Measurements from ENCODE around the gene FSTL4.

FSTL4 gene

GRCh38 chr5:133203317-133204305 is 408.7 kb downstream of the FSTL4 start:
- no peak for DNase-seq

DNA sequence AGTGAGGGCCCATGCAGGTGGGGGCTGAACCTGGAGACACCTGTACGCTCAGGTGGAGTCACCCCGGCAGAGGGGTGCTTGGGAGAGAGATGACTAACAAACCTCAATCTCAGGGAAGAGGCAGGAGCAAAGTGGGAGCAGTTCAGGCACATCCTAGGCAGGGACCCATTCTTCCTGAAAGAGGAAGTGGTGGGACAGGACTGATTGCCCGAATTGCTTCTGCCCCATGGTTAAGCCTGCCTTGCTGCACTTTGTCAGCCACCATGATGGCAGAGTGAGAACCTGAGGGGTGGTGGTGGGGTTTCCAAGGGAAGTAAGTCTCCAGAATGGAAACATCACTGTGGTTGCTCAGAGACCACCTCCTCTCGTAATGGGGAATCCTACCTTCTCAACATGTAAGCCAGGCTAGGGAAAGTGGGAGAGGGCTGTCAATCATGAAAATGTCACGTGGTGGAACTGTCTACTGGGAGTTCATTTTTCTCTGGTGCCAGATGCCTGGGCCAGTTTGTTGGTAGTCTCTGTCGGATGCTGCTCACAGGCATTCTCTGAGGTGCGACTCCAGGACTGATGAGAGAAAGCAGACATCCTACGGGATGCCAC is 410.2 kb downstream of the FSTL4 start:
- DNase-seq, result no peak

DNA sequence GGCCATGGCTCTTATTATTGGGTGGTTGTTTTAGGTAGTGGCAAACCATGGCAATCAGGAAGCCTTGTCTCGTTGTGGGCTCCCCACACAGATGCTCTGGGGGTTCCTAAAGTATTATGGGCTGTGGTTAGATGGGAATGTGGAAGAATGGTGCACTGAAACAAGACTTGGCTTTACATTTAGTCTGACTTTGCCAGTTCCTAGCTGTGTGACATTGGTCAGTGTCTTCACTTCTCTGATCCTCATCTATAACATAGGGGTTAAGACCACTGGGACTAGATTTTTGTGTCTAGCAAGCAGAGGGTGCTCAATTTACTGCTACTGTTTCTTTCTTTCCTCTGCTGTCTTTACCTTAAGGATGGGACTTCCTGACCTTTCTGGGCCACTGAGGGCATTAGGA is 411.0 kb downstream of the FSTL4 start:
- no peak for DNase-seq

DNA sequence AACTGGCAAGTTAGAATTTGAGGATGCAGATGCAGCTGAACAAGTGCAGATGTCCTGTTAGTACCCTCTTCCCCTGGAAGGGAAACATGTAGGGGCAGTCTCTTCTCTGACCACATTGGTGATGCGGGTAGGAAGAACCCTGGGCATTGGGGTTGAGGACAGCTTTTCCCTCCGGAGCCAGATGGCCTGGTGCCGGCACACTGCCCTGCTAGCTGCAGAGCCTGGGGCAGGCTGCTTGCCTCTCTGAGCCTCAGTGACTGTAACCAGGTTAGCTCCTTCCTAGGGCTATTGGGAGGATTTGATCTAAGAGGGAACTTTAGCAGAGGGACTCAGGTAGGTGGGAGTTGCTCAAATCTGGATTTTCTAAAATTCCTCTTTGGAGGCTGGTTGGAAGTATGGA is 412.1 kb downstream of the FSTL4 start:
- DNase-seq, result no peak

DNA sequence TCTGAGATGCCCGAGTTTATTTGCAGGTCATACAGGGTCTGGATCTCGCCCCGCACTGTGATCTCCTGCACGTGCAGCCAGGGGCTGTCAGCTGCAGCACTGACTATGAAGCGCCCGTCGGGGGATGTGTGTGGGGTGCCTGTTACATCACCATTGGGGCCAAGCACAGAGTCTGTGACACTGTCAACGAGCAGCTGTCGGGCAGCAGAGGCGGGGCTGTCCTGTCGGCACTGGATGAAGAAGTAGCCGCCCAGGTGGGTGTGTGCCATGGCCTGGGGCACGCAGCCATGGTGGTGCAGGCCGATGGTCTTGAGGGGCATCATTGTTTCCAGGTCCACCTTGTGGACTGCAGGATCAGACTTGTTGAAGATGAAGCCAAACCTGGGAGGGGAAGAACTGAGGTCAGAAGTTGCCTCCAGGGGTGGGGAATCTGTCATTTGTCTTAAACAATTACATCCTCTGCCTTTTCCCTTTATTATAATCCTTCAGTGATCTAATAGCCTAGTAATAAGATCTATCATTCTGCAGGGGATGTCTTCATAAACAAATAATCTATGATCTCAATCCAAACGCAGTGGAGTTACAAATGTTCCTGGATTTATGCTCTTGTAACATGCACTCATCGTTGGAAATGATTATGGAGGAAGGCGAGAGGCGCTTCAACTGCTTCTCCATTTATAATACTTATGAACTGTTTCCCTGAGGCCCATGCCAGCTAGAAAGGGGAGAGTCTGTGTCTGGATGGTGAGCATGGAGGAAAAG is 412.7 kb downstream of the FSTL4 start:
- DNase-seq, result no peak

DNA sequence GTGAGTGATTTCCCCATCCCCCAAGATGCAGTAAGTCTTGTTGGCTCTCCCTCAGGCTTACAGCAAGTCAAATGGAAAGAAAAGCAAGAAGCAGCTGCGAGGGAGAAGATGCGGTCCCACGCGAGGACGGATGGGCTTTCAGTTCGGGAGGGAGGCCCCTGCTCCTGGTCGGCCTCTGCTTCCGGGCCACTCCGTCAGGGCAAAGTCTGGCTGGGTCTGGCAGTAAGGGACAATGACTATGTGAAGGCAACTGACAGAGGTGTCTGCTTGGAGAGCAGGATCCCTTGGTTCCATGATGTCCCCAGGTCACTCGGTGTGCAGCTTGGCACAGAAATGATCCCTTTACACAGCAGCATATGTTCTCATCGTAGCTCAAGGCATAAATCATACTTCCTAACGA is 413.8 kb downstream of the FSTL4 start:
- no peak for DNase-seq

GRCh38 chr5:133196441-133197085 is 415.8 kb downstream of the FSTL4 start:
- no peak for DNase-seq

GRCh38 chr5:133195250-133195649 is 417.1 kb downstream of the FSTL4 start:
- no peak for DNase-seq

- no peak for DNase-seq
These were observed 418.5 kb downstream of the FSTL4 start for GRCh38 chr5:133193794-133194193.

DNA sequence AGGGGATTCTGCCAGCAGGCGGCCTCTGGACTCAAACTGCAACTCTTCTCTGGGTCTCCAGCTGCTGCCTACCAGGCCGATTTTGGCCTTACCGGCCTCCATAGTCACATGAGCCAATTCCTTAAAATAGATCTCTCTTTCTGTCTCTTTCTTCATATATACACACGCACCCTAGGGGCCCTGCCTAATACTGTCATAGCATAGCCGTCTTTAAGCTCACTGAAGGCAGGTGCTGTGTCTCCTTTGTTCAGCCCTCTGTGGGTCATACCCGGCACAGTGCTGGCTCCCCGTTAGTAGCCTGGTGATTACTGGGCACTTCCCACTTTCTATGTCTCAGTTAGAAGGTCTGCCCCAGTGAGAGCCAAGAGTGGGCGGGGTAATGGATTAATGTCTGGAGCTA is 419.6 kb downstream of the FSTL4 start:
- DNase-seq, result no peak

GRCh38 chr5:133189881-133190280 is 422.5 kb downstream of the FSTL4 start:
- no peak for DNase-seq

DNA sequence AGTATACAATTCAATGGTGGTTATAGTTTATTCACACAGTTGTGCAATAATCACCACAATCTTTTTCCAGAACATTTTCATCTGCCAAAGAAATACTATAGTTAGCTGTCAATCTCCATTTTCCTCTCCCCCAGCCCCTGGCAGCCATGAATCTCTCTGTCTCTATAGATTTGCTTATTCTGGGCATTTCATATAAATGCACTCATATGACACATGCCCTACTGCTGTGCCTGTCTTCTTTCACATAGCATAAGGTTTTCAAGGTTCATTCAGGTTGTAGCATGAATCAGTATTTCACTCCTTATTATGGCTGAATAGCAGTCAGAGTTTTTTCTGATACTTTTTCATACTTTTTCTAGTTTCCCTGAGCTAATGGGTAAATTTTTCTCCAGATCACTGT is 432.9 kb downstream of the FSTL4 start:
- no peak for DNase-seq

DNA sequence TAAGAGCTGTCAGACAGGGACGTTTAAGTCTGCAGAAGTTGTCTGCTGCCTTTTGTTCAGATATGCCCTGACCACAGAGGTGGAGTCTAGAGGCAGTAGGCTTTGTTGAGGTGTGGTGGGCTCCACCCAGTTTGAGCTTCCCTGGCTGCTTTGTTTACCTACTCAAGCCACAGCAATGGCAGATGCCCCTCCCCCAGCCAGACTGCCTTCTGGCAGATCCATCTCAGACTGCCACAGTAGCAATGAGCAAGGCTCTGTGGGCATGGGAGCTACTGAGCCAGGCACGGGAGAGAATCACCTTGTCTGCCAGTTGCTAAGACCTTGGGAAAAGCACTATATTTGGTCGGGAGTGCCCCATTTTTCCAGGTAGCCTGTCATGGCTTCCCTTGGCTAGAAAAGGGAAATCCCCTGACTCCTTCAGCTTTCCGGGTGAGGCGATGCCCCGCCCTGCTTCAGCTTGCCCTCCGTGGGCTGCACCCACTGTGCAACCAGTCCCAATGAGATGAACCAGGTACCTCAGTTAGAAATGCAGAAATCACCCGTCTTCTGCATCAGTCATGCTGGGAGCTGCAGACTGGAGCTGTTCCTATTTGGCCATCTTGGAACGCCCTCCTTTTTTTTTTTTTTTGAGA is 441.5 kb downstream of the FSTL4 start:
- DNase-seq, result peak; percentile 58

GRCh38 chr5:133164759-133165158 is 447.6 kb downstream of the FSTL4 start:
- DNase-seq, result no peak

GRCh38 chr5:133163839-133164238 is 448.5 kb downstream of the FSTL4 start:
- no peak for DNase-seq

DNA sequence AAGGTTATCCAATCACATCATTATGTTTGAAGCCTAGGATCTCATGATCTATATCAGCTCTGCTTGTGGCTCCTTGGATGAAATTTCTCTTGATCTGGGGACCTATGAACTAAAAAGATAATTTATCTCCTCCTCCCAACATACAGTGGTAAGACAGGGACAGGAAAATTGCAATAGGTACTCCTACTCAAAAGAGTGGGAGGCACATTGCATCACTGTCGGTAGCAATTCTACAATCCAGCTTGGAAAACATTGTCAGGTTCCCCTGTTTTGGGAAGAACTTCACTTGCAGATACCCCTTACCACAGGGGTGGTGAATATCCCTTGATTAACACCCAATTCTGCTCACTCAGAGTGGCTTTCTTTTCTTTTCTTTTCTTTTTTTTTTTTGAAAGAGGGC is 452.8 kb downstream of the FSTL4 start:
- no peak for DNase-seq

GRCh38 chr5:133155326-133155969 is 456.9 kb downstream of the FSTL4 start:
- no peak for DNase-seq

DNA sequence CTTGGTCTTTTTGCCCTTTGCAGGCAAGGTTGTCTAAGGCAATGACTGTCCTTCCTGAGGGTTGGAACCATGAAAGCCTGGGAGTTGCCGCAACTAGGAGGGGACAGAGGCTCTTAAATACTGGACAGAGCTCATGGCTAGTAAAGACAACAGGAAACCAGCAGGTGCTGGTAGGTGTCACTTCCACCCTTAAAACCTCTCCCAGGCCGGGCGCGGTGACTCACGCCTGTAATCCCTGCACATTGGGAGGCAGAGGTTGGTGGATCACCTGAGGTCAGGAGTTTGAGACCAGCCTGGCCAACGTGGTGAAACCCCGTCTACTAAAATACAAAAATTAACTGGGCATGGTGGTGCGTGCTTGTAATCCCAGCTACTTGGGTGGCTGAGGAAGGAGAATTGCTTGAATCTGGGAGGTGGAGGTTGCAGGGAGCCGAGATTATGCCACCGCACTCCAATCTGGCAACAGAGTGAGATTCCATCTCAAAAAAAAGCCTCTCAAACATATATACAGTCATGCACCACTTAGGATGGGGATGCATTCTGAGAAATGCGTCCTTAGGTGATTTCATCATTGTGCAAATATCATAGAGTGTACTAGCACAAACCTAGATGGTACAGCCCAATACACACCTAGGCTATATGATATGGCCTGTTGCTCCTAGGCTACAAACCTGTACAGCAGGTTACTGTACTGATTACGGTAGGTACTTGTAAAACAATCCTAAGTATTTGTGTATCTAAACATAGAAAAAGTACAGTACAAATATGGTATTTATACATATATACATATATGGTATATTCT is 457.9 kb downstream of the FSTL4 start:
- no peak for DNase-seq

DNA sequence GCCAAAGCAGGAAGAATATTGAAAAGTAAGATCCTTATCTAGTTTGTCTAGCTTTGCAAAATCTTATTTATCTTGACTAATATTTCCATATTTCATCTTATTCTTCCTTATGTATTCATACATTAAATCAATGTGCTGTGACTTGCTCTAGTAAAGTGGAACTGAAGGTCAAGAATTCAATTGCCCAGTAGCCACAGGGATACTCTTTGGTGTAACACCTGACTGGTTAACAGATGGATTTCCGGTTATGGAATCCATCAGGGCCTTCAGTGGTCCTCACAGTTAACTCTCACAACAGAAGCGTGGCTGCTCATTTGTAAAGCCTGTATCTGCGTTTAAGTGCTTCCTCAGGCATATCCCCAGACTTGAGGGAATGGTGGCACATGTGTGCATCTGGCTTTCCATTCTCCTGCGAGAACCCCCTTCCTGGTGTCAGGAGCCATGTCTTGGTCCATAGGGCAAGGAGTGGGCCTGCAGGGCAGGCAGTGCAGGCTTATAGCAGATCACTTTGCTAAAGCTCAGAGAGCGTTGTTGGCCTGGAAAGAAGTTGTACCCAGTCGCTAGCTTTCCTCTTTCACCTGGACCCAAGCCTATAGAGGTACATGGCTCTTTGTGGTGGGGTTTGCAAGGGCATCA is 461.3 kb downstream of the FSTL4 start:
- DNase-seq, result no peak

DNA sequence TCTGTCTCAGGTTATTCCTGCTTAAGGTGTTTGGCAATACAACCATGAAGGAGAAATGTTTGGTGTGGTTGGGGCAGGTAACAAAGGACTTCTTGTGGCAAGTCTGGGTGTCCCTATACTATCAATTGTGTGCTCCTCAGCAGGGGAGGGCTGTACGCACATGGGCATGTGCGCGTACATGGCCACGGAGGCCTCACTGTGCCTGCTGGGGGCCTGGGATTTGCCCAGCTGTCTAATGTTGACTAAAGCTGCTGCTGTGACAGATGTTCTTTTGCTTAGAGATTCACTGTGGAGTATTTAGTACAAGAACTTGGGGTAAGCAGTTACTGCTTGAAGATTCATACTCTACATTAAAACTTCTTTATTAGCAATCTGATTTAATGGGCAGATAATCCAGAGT is 463.0 kb downstream of the FSTL4 start:
- DNase-seq, result no peak
